Measurements from ENCODE around the gene NPW.

DNA sequence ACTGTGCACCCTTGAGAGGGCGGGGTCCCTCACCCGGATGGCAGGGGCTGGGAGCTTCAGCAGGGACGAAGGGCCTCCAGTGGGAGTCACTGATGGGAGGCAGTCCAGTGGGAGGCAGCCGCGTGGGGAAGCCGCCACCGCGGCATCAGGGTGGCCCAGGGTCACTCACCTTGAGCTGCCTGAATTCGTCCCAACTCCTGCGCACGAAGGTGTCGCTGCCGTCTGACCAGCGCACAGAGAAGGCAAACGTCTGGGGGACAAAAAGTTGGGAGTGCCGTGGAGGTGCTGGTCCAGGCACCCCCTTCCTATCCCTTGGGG, 38.9 kb upstream of the NPW start:
- no peak for TF ChIP-seq CTCF (IDR thresholded peaks at IDR 0.05)
- no peak for TF ChIP-seq POLR2A (IDR thresholded peaks at IDR 0.05)

Measured in Peyer's patch (tissue), 4 donors.